K562 (cell line): ENCODE data around the gene COL9A3. TPM values are rescaled to one million over a fixed set of nuclear protein-coding genes. Genes with fewer than 3 reads are reported as not detected.

Experiments
- ATAC-seq: fragments of 200-7000 bp; cut with Tn5 transposase; 3 replicates; pipeline ENCODE4 v1.9.1; 2020; ENCODE audit warnings: moderate library complexity
- BruUV-seq: library from RNA; stranded (reverse); fragments of 400-500 nt; replicated peaks from 2 replicates; lab custom pipeline; 2021; lab: Mats Ljungman, UMichigan
- CTCF ChIA-PET: fragments of 300-600 bp; formaldehyde crosslinking; extraction: SDS; loops from one replicate; lab custom pipeline; 2021; ENCODE audit warnings: low intra/inter-chr PET ratio; lab: Yijun Ruan, JAX
- POLR2A ChIA-PET: fragments of 300-600, 350-650 bp; sonication (Branson Sonifier 250); formaldehyde crosslinking; extraction: SDS; loops from one replicate; lab custom pipeline; 2021; ENCODE audit warnings: antibody characterized with exemption, inconsistent platforms; lab: Yijun Ruan, JAX
- DNase-seq, 4 experiments: peaks; one replicate each; pipeline versions ENCODE4 v3.0.0 to v3.0.0-alpha.2; 2011 to 2018; ENCODE audit warnings: low spot score in 3 of 4, mixed read lengths in 3 of 4; ENCODE audit errors: extremely low read depth in 1 of 4
- FAIRE-seq: peaks from 2 replicates; lab custom pipeline; 2011; peaks lifted over from hg19 to GRCh38; lab: Jason Lieb, UNC
- H2AFZ ChIP-seq: 2 replicates; pipeline ENCODE4 v1.6.0; 2011; ENCODE audit warnings: low read depth, low read length, control low read depth, inconsistent platforms
- H3K27ac ChIP-seq: fragments of 200-600 bp; 3 replicates; pipeline ENCODE4 v1.8.0; 2011; ENCODE audit warnings: low read depth, mild to moderate bottlenecking, control low read depth, inconsistent platforms, low read length, moderate library complexity, mixed read lengths; ENCODE audit errors: extremely low read depth
- H3K27me3 ChIP-seq, 2 experiments: fragments of 300-600 bp in 1 of 2; 2 replicates in 1 of 2; 3 replicates in 1 of 2; pipeline versions ENCODE4 v1.6.0 to v1.8.0; 2011; ENCODE audit warnings: inconsistent platforms in 2 of 2, low read length in 2 of 2, mild to moderate bottlenecking in 1 of 2, mixed read lengths in 1 of 2, moderate library complexity in 1 of 2; ENCODE audit not compliant: control insufficient read depth in 2 of 2, insufficient read depth in 2 of 2
- H3K36me3 ChIP-seq: fragments of 300-600 bp; 3 replicates; pipeline ENCODE4 v1.8.0; 2011; ENCODE audit warnings: mild to moderate bottlenecking, low read length, inconsistent platforms; ENCODE audit not compliant: control insufficient read depth, insufficient read depth
- H3K4me1 ChIP-seq, 2 experiments: fragments of 200-600 bp in 1 of 2; replicated peaks in 1 of 2; 2 replicates in 1 of 2; 3 replicates in 1 of 2; pipeline versions ENCODE4 v1.5.1 to v1.8.0; 2011; ENCODE audit warnings: inconsistent platforms in 2 of 2, low read length in 2 of 2, mild to moderate bottlenecking in 1 of 2, mixed read lengths in 1 of 2, moderate library complexity in 1 of 2; ENCODE audit not compliant: control insufficient read depth in 2 of 2, insufficient read depth in 2 of 2
- H3K4me2 ChIP-seq: 2 replicates; pipeline ENCODE4 v1.6.1; 2011; ENCODE audit warnings: low read length, control low read depth, inconsistent platforms, mixed read lengths; ENCODE audit not compliant: insufficient read depth
- H3K4me3 ChIP-seq: fragments of 200-600 bp; sonication (generic), shearing (Covaris generic); 2 replicates; pipeline ENCODE4 v1.5.1; 2016; ENCODE audit warnings: control low read depth, inconsistent platforms
- H3K79me2 ChIP-seq: fragments of 200-600 bp; 3 replicates; pipeline ENCODE4 v1.8.0; 2011; ENCODE audit warnings: low read length, inconsistent platforms; ENCODE audit not compliant: control insufficient read depth, insufficient read depth
- H3K9ac ChIP-seq, 2 experiments: 2 replicates each; pipeline versions ENCODE4 v1.6.0 to v1.6.1; 2011; ENCODE audit warnings: low read depth in 2 of 2, low read length in 2 of 2, control low read depth in 1 of 2, inconsistent platforms in 1 of 2, mild to moderate bottlenecking in 1 of 2, mixed read lengths in 1 of 2; ENCODE audit not compliant: insufficient read depth in 1 of 2
- H3K9me1 ChIP-seq: one replicate; pipeline ENCODE4 v1.6.0; 2011; ENCODE audit warnings: inconsistent platforms, mild to moderate bottlenecking, low read length, moderate library complexity; ENCODE audit not compliant: control insufficient read depth, insufficient read depth
- H3K9me3 ChIP-seq: replicated peaks from 2 replicates; pipeline ENCODE4 v1.5.1; 2011; ENCODE audit warnings: low read depth, low read length, inconsistent platforms; ENCODE audit not compliant: control insufficient read depth, insufficient read depth
- H4K20me1 ChIP-seq: replicated peaks from 2 replicates; pipeline ENCODE4 v1.6.1; 2011; ENCODE audit warnings: low read length, inconsistent platforms, mixed read lengths; ENCODE audit not compliant: control insufficient read depth, insufficient read depth
- ARID2 ChIP-seq: fragments of 450-650 bp; IDR thresholded peaks from 2 replicates; pipeline ENCODE4 v1.6.1; 2017; ENCODE audit warnings: antibody characterized with exemption, mild to moderate bottlenecking
- EP300 ChIP-seq: IDR thresholded peaks from 2 replicates; pipeline ENCODE4 v1.6.1; 2012; ENCODE audit warnings: low read length, improper control_type of control experiment
- FOXP4 ChIP-seq: sonication (generic); formaldehyde crosslinking; IDR thresholded peaks from 2 replicates; pipeline ENCODE4 v1.8.0; 2022; ENCODE audit warnings: mild to moderate bottlenecking, missing genetic modification reagents, borderline replicate concordance
- POLR2G ChIP-seq: fragments of 200-400 bp; formaldehyde crosslinking; IDR thresholded peaks from 2 replicates; pipeline ENCODE4 v1.6.1; 2017; ENCODE audit warnings: low read depth, mild to moderate bottlenecking, antibody characterized with exemption, low read length, moderate library complexity
- RB1 ChIP-seq: fragments of 450-650 bp; IDR thresholded peaks from 2 replicates; pipeline ENCODE4 v1.6.1; 2017; ENCODE audit warnings: low read depth, mild to moderate bottlenecking
- SMAD4 ChIP-seq: fragments of 250-450 bp; sonication (Bioruptor Pico); conservative IDR thresholded peaks from 2 replicates; pipeline ENCODE4 v1.8.0; 2021; ENCODE audit warnings: inconsistent platforms, mild to moderate bottlenecking, moderate library complexity
- WGBS: fragments of 100-300 bp; shearing (Covaris generic); methylation state at CpG from one replicate; pipeline ENCODE4 v1.1.6; 2016; ENCODE audit warnings: low coverage, mixed read lengths; ENCODE audit not compliant: insufficient coverage; ENCODE audit errors: missing lambda C conversion rate; 5-methylcytosine and 5-hydroxymethylcytosine counted together
- in situ Hi-C: fragments of 300-500 bp; cut with MboI; formaldehyde crosslinking; loops from 4 replicates; pipeline ENCODE4 v1.15.0; 2018; ENCODE audit warnings: inconsistent platforms, mixed read lengths
- intact Hi-C: fragments of 100-400 bp; cut with micrococcal nuclease; formaldehyde crosslinking; loops from 2 replicates; pipeline ENCODE4 v1.14.2; 2022
- polyA plus RNA-seq, 8 experiments: library from polyadenylated mRNA; depleted of rRNA in 4 of 8; stranded (reverse) in 5 of 8; unstranded in 3 of 8; fragments of >200 nt; fragmentation: Nextera tagmentation in 2 of 8; fragmentation: Illumina TruSeq in 1 of 8; extraction: Ambion mirVana in 2 of 8; extraction: Trizol in 1 of 8; gene quantifications; 2 replicates each; pipeline versions ENCODE4 v1.2.1 to v1.2.3, GENCODE V29; 2011 to 2014; ENCODE audit warnings: inconsistent platforms in 1 of 8, missing spikeins in 1 of 8
- total RNA-seq, 7 experiments: library from RNA; depleted of rRNA in 6 of 7; stranded (reverse); fragments of >200 nt in 6 of 7; fragmentation: Illumina TruSeq in 2 of 7; extraction: Trizol in 2 of 7; gene quantifications; 2 replicates each; pipeline versions ENCODE4 v1.2.1 to v1.2.3, GENCODE V29; 2011 to 2021; ENCODE audit warnings: low replicate concordance in 1 of 7
- TF ChIP-seq, protein P1 (sequence below): sonication (generic); formaldehyde crosslinking; IDR thresholded peaks from 2 replicates; pipeline ENCODE4 v1.8.0; 2022; ENCODE audit warnings: missing genetic modification reagents, mild to moderate bottlenecking, borderline replicate concordance

COL9A3 gene
- total and polyA plus RNA-seq, 9 of the 15 experiments (the other 6 are each of a cell fraction or from before 2014, with no cell fraction given): 0.14 to 3.6 (median 0.88) TPM; not detected in 1

DNA sequence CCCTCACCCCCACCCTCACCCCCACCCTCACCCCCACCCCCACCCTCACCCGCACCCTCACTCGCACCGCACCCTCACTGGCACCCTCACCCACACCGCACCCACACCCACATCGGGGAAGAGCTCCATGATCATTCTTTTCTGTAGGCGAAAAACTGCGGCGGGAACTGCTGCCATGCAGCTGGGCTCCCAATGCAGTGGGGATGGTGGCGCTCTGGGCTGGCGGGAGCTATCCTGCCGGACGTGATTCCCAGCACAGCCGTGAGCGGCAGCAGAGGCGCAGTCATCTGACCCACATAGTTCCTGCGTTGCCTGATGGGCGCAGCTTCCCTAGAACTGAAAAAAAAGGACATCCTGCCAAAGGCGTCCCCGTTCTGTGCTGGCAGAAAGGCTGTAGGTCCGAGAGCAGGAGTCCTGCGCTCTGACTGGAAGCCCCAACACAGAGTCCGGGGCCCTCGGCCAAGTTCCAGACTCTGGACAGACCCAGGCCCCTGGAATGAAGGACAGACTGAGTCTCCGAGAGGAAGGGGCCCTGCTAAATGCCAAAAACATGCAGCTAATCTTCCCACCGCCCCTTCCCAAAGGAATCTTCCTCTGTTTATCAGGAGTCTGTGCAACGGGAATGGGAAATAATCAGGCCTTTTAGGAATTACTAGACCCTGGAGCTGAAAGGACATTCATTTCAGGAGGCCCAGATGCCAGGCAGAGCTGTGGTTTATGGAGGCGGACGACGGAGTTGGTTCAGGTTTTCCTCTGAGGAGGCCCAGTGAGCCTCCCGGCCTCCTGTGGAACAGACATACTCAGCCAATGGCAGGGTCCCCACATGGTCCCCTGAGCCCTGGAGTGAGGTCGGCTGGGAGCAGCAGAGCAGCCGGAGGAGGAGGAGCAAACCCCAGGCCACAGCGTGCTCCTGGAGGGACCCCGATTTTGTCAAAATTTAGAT is 58.8 kb downstream of the COL9A3 start (continued):
- TF ChIP-seq FOXP4 (CRISPR knock-in tag): no peak
- TF ChIP-seq, protein P1, sequence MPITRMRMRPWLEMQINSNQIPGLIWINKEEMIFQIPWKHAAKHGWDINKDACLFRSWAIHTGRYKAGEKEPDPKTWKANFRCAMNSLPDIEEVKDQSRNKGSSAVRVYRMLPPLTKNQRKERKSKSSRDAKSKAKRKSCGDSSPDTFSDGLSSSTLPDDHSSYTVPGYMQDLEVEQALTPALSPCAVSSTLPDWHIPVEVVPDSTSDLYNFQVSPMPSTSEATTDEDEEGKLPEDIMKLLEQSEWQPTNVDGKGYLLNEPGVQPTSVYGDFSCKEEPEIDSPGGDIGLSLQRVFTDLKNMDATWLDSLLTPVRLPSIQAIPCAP: no peak
- peak; percentile 70; the same call in 1 of the 2 replicates for TF ChIP-seq SMAD4 (CRISPR knock-in tag)
- TF ChIP-seq RB1: peak; percentile 90; the same call in 1 of the 2 replicates
- TF ChIP-seq EP300: peak; percentile 10; the same call in 1 of the 2 replicates

GRCh38 chr20:62876501-62876901 is 59.7 kb downstream of the COL9A3 start:
- intact Hi-C loops: loop anchor here (10.0 kb wide), 1 partner anchor 52 kb away; no protein-coding TSS in a partner anchor
- Histone ChIP-seq H3K9me3 (no peaks in the 10 kb centered on the region), H3K4me1 (peaks cover 24 to 62% of the 10 kb centered on the region in 2 experiments), H3K27me3 (no peaks in the 10 kb centered on the region), H3K4me2 (no peak overlapping the region), H3K79me2 (no peaks in the 10 kb centered on the region), H3K4me3 (no peak overlapping the region), H4K20me1 (no peaks in the 10 kb centered on the region), H3K9ac (peak overlapping the region in 1 of 2 experiments; percentile 70; a peak in 2 of 4 replicates), H2AFZ (no peak overlapping the region), H3K27ac (no peak overlapping the region), H3K9me1 (no peaks in the 10 kb centered on the region), H3K36me3 (peaks cover 12% of the 10 kb centered on the region; the same call in 1 of the 3 replicates)
- ATAC-seq: no peak
- no peak for FAIRE-seq
- TF ChIP-seq ARID2 (no peak), POLR2G (peak; percentile 11; the same call in 1 of the 2 replicates)
- POLR2A ChIA-PET: interaction anchor here (0.7 to 3.0 kb wide), 7 partner anchors 11 to 98 kb away, joined by 3 to 16 read pairs (median 6); no protein-coding TSS in a partner anchor
- CTCF ChIA-PET: interaction anchor here (0.5 kb wide), 1 partner anchor 134 kb away, joined by 3 read pairs; no protein-coding TSS in a partner anchor
- 83% methylated on average over 10 of the region's 13 CpGs for WGBS
- DNase-seq: no peak
- in situ Hi-C loops: no loop called here
- BruUV-seq: no TSS peak
